Mesenchymal stem cell (in vitro differentiated cells and primary cell): ENCODE data around the gene SEC11A.

Source experiments
- DNase-seq: peaks from one replicate; pipeline ENCODE4 v3.0.0-alpha.2; 2013
- H2AFZ ChIP-seq: one replicate; pipeline ENCODE4 v1.6.1; 2013; ENCODE audit warnings: low read depth, mild to moderate bottlenecking, control low read depth, inconsistent platforms, low read length, moderate library complexity
- H2AK5ac ChIP-seq: 2 replicates; pipeline ENCODE4 v1.6.1; 2013; ENCODE audit warnings: low read length, moderate library complexity, mild to moderate bottlenecking, inconsistent platforms; ENCODE audit not compliant: severe bottlenecking
- H2BK120ac ChIP-seq: one replicate; pipeline ENCODE4 v1.6.1; 2013; ENCODE audit warnings: low read depth, mild to moderate bottlenecking, inconsistent platforms, low read length, moderate library complexity
- H2BK12ac ChIP-seq, 2 experiments: one replicate each; pipeline ENCODE4 v1.6.1; 2013; ENCODE audit warnings: inconsistent platforms in 2 of 2, low read length in 2 of 2, mild to moderate bottlenecking in 2 of 2, moderate library complexity in 2 of 2, control low read depth in 1 of 2
- H2BK15ac ChIP-seq: one replicate; pipeline ENCODE4 v1.6.1; 2013; ENCODE audit warnings: mild to moderate bottlenecking, low read depth, inconsistent platforms; ENCODE audit not compliant: poor library complexity, severe bottlenecking
- H2BK5ac ChIP-seq: 2 replicates; pipeline ENCODE4 v1.6.1; 2013; ENCODE audit warnings: low read depth, mild to moderate bottlenecking, low read length, control low read depth, inconsistent platforms; ENCODE audit not compliant: poor library complexity, severe bottlenecking
- H3K14ac ChIP-seq, 2 experiments: one replicate each; pipeline ENCODE4 v1.6.1; 2013; ENCODE audit warnings: inconsistent platforms in 2 of 2, low read length in 2 of 2, control low read depth in 1 of 2, mild to moderate bottlenecking in 1 of 2, moderate library complexity in 1 of 2
- H3K18ac ChIP-seq, 2 experiments: one replicate each; pipeline ENCODE4 v1.6.1; 2013; ENCODE audit warnings: inconsistent platforms in 2 of 2, low read length in 2 of 2, control low read depth in 1 of 2, low read depth in 1 of 2, mild to moderate bottlenecking in 1 of 2
- H3K23ac ChIP-seq, 2 experiments: one replicate each; pipeline ENCODE4 v1.6.1; 2013; ENCODE audit warnings: inconsistent platforms in 2 of 2, low read length in 2 of 2, mild to moderate bottlenecking in 2 of 2, moderate library complexity in 2 of 2, control low read depth in 1 of 2
- H3K27ac ChIP-seq: 2 replicates; pipeline ENCODE4 v1.5.1; 2013; ENCODE audit warnings: mild to moderate bottlenecking, moderate library complexity, low read length, control low read depth, inconsistent platforms; ENCODE audit not compliant: poor library complexity, severe bottlenecking
- H3K27me3 ChIP-seq, 2 experiments: 2 replicates each; pipeline versions ENCODE4 v1.6.1 to v1.7.0; 2013; ENCODE audit warnings: low read length in 2 of 2, mild to moderate bottlenecking in 2 of 2, moderate library complexity in 2 of 2, control low read depth in 1 of 2, inconsistent platforms in 1 of 2; ENCODE audit not compliant: control insufficient read depth in 1 of 2, insufficient read depth in 1 of 2
- H3K36me3 ChIP-seq, 2 experiments: 2 replicates each; pipeline versions ENCODE4 v1.6.1 to v1.7.0; 2013; ENCODE audit warnings: low read length in 2 of 2, control low read depth in 1 of 2, inconsistent platforms in 1 of 2, low read depth in 1 of 2, mild to moderate bottlenecking in 1 of 2; ENCODE audit not compliant: insufficient read depth in 2 of 2, control insufficient read depth in 1 of 2
- H3K4ac ChIP-seq, 2 experiments: one replicate each; pipeline ENCODE4 v1.6.1; 2013; ENCODE audit warnings: inconsistent platforms in 2 of 2, low read length in 2 of 2, mild to moderate bottlenecking in 2 of 2, moderate library complexity in 2 of 2, control low read depth in 1 of 2, low read depth in 1 of 2
- H3K4me1 ChIP-seq: 2 replicates; pipeline ENCODE4 v1.6.1; 2013; ENCODE audit warnings: low read depth, low read length, control low read depth; ENCODE audit not compliant: control insufficient read depth, insufficient read depth
- H3K4me2 ChIP-seq: 2 replicates; pipeline ENCODE4 v1.6.1; 2013; ENCODE audit warnings: low read length, mild to moderate bottlenecking, inconsistent platforms; ENCODE audit not compliant: poor library complexity, severe bottlenecking
- H3K4me3 ChIP-seq, 2 experiments: 2 replicates each; pipeline versions ENCODE4 v1.5.1 to v1.7.0; 2013; ENCODE audit warnings: low read length in 2 of 2, mild to moderate bottlenecking in 2 of 2, control low read depth in 1 of 2, low read depth in 1 of 2; ENCODE audit not compliant: insufficient read depth in 1 of 2
- H3K79me1 ChIP-seq: replicated peaks from 2 replicates; pipeline ENCODE4 v1.6.1; 2013; ENCODE audit warnings: mild to moderate bottlenecking, control low read depth, low read length, inconsistent platforms; ENCODE audit not compliant: poor library complexity, severe bottlenecking
- H3K9ac ChIP-seq: 2 replicates; pipeline ENCODE4 v1.7.0; 2013; ENCODE audit warnings: mild to moderate bottlenecking, low read length, moderate library complexity
- H3K9me3 ChIP-seq: 2 replicates; pipeline ENCODE4 v1.7.0; 2013; ENCODE audit warnings: mild to moderate bottlenecking, low read length; ENCODE audit not compliant: control insufficient read depth
- H4K8ac ChIP-seq: one replicate; pipeline ENCODE4 v1.6.1; 2013; ENCODE audit warnings: inconsistent platforms, mild to moderate bottlenecking, low read length, moderate library complexity
- H4K91ac ChIP-seq: one replicate; pipeline ENCODE4 v1.6.1; 2013; ENCODE audit warnings: mild to moderate bottlenecking, low read length, inconsistent platforms
- WGBS: methylation state at CpG from one replicate; pipeline ENCODE4 v1.1.7; 2013; ENCODE audit warnings: mixed read lengths; 5-methylcytosine and 5-hydroxymethylcytosine counted together

Gene SEC11A

DNA sequence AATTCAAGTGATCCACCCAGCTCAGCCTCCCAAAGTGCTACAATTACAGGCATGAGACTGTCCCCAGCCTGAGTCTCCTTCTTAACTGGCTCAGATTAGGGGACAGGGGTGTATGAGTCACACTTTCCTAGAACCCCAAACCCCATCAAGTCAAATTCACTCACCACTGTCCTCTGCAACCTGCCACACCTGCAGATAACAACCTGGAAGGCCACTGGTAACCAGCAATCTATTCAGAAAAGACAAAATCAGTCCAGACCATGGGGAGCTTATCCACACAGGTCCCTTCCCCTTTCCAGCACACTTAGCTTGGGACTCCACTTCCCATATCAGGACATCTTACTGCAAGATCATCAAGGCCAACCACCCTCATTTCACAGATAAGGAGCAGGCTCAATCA lies 68.2 kb downstream of the SEC11A start:
- H2AK5ac ChIP-seq = no peak overlapping the region
- no peak overlapping the region for H2AFZ ChIP-seq
- no peak overlapping the region for H2BK12ac ChIP-seq
- H4K91ac ChIP-seq = no peak overlapping the region
- no peak overlapping the region for H3K27ac ChIP-seq
- H3K79me1 ChIP-seq = peaks cover 39% of the 10 kb centered on the region
- H2BK120ac ChIP-seq = no peak overlapping the region
- no peak overlapping the region for H3K9ac ChIP-seq
- no peak overlapping the region for H2BK15ac ChIP-seq
- no peaks in the 10 kb centered on the region for H3K27me3 ChIP-seq
- no peak for DNase-seq
- no peak overlapping the region for H3K18ac ChIP-seq
- H4K8ac ChIP-seq = no peak overlapping the region
- no peak overlapping the region for H3K23ac ChIP-seq
- H3K14ac ChIP-seq = no peak overlapping the region
- no peak overlapping the region for H3K4ac ChIP-seq
- H3K9me3 ChIP-seq = no peaks in the 10 kb centered on the region
- H2BK5ac ChIP-seq = no peak overlapping the region
- H3K4me2 ChIP-seq = no peak overlapping the region
- no peak overlapping the region for H3K4me3 ChIP-seq
- H3K36me3 ChIP-seq = peaks cover 70 to 85% of the 10 kb centered on the region in 2 experiments
- peaks cover 3% of the 10 kb centered on the region for H3K4me1 ChIP-seq

GRCh38 chr15:84645997-84646396 lies 69.9 kb downstream of the SEC11A start:
- DNase-seq = no peak

GRCh38 chr15:84645496-84645895 lies 70.4 kb downstream of the SEC11A start:
- Histone ChIP-seq H2AFZ (no peak overlapping the region), H2BK5ac (no peak overlapping the region), H2AK5ac (no peak overlapping the region), H3K4me3 (no peak overlapping the region), H3K9ac (no peak overlapping the region), H3K36me3 (peaks cover 80 to 89% of the 10 kb centered on the region in 2 experiments), H3K9me3 (no peaks in the 10 kb centered on the region), H4K91ac (no peak overlapping the region), H3K4me2 (no peak overlapping the region), H3K4ac (no peak overlapping the region), H3K18ac (no peak overlapping the region), H3K27me3 (no peaks in the 10 kb centered on the region), H3K27ac (no peak overlapping the region), H2BK12ac (no peak overlapping the region), H3K79me1 (peaks cover 32% of the 10 kb centered on the region), H3K4me1 (no peaks in the 10 kb centered on the region), H2BK15ac (no peak overlapping the region), H3K14ac (no peak overlapping the region), H2BK120ac (no peak overlapping the region), H4K8ac (no peak overlapping the region), H3K23ac (no peak overlapping the region)
- DNase-seq = no peak
- WGBS = 98% methylated on average over 10 of the region's 10 CpGs

More at GRCh38 chr15:84645997-84646396, 69.9 kb downstream of the SEC11A start:
- Histone ChIP-seq H3K79me1 (peaks cover 34% of the 10 kb centered on the region), H3K18ac (no peak overlapping the region), H3K27ac (no peak overlapping the region), H4K91ac (no peak overlapping the region), H2BK120ac (no peak overlapping the region), H4K8ac (no peak overlapping the region), H3K4ac (no peak overlapping the region), H3K27me3 (no peaks in the 10 kb centered on the region), H2AFZ (no peak overlapping the region), H2AK5ac (no peak overlapping the region), H2BK15ac (no peak overlapping the region), H3K4me3 (no peak overlapping the region), H3K4me1 (no peaks in the 10 kb centered on the region), H3K23ac (no peak overlapping the region), H2BK12ac (no peak overlapping the region), H3K14ac (no peak overlapping the region), H3K9ac (no peak overlapping the region), H3K9me3 (no peaks in the 10 kb centered on the region), H2BK5ac (no peak overlapping the region), H3K36me3 (peaks cover 84 to 86% of the 10 kb centered on the region in 2 experiments), H3K4me2 (no peak overlapping the region)
- WGBS = 92% methylated on average over 10 of the region's 10 CpGs

GRCh38 chr15:84643838-84644237 lies 72.1 kb downstream of the SEC11A start:
- H4K8ac ChIP-seq = no peak overlapping the region
- no peak overlapping the region for H2BK5ac ChIP-seq
- no peak overlapping the region for H3K18ac ChIP-seq
- no peak overlapping the region for H3K9ac ChIP-seq
- no peak overlapping the region for H3K14ac ChIP-seq
- no peak overlapping the region for H2BK15ac ChIP-seq
- no peaks in the 10 kb centered on the region for H3K4me1 ChIP-seq
- H3K9me3 ChIP-seq = no peaks in the 10 kb centered on the region
- peaks cover 30% of the 10 kb centered on the region for H3K79me1 ChIP-seq
- H3K4me3 ChIP-seq = no peak overlapping the region
- no peak overlapping the region for H2BK12ac ChIP-seq
- H2AK5ac ChIP-seq = no peak overlapping the region
- no peak overlapping the region for H4K91ac ChIP-seq
- DNase-seq = no peak
- H2AFZ ChIP-seq = no peak overlapping the region
- H3K27ac ChIP-seq = no peak overlapping the region
- H3K23ac ChIP-seq = no peak overlapping the region
- H3K27me3 ChIP-seq = no peaks in the 10 kb centered on the region
- H2BK120ac ChIP-seq = no peak overlapping the region
- WGBS = 98% methylated on average over 6 of the region's 6 CpGs
- H3K36me3 ChIP-seq = peaks cover 82 to 93% of the 10 kb centered on the region in 2 experiments
- no peak overlapping the region for H3K4me2 ChIP-seq
- no peak overlapping the region for H3K4ac ChIP-seq
